Measurements from ENCODE around the gene LYZL6.

GRCh38 chr17:35891269-35891668 is 52.2 kb downstream of the LYZL6 start:
- TF ChIP-seq CTCF (IDR thresholded peaks at IDR 0.05; ENCODE audit: insufficient read depth, low read length) = no peak
- no peak for TF ChIP-seq GABPA (IDR thresholded peaks at IDR 0.05; ENCODE audit: low read depth)
- TF ChIP-seq POLR2AphosphoS5 (IDR thresholded peaks at IDR 0.05; ENCODE audit: low read depth) = no peak
- no peak for TF ChIP-seq REST (IDR thresholded peaks at IDR 0.05; ENCODE audit: insufficient replicate concordance, low read depth)
